Epidermal melanocyte (primary cell): ENCODE measurements around the gene CSNK2B.
"Not testable (repeated sequence)": the region's sequence is repeated elsewhere in the genome, so short reads cannot be mapped to it uniquely, and the experiment has no call there.

ENCODE experiments used
- DNase-seq: peaks from one replicate; pipeline ENCODE4 v3.0.0; 2011; ENCODE audit warnings: low spot score; ENCODE audit not compliant: insufficient read length

Gene CSNK2B

GRCh38 chr6:31687860-31688693 is 22.2 kb downstream of the CSNK2B start:
- DNase-seq = no peak

DNA sequence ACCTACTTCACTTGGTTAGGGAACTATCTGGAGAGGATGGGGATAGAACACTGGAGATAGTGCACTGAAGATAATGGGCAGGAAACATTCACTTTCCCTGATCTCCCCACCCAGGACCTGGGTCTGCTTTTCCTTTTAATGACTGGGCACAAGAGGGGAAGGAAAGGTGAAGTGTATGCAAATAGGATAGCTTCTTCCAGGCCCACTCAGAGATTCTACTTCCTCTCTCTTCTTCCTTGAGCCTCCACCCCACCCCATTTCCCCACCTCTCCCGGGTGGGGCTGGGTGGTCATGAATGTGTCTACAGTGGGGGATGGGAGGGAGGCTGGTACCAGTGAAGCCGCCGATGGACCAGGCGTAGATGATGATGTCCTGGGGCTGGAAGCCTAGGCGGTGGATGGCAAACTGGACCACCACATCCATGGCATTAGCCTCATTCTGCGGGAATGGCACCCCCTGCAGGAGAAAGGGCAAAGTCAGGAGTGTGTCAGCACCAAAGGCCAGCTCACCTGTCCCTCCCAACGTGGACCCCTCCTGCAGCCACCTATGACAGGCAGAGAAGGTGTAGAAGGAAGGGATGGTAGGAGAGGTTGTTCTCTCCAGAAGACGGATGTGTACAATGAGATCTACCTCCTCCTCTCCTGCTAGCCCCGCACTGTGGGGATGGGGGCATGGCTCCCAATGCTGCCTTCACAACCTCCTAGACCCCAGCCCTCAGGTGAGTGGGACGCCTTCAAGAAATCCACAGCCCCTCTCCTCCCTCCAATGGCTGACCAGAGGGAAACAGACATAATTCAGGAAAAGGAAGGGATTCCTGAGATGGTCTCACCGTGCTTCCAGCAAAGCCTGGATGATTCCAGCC is 23.6 kb downstream of the CSNK2B start:
- no peak for DNase-seq

DNA sequence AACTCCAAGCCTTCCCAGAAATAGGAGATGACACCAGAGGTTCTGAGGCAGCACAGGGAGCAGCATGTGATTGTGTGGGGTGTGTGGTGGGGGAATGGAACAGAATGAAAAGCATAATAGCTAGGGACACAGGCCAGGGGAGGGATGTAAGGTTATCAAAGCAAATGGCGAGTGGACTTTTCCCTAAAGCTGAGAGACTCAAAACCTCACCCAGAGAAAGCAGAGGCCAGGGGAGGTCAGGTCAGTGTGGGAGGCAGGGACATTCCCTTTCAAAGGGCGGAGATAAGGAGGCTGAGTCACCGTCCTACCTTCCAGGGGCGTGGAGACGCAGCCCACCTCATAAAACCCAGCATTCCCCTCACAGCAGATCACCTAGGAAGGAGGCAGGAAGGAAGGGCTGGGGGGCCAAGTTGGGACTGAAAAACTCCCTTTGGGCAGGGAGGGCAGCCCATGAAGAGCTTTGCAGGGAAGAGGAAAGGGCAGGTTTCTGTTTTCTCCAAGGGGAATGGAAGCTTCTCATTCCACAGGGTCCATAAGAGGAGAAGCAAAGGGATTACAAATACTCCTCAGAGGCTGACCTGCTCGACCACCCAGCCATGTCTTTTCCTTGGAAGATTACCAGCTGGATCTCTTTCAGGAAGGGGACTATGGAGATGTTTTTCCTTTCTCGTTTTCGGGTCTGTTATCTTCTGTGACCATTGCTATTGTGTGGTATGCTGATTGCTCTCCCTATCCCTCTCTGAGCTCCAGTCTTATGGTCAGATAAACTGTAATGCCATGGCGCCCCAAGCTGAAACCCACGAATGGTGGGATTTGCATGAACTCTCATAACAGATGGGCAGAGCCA is 24.6 kb downstream of the CSNK2B start:
- DNase-seq = no peak

DNA sequence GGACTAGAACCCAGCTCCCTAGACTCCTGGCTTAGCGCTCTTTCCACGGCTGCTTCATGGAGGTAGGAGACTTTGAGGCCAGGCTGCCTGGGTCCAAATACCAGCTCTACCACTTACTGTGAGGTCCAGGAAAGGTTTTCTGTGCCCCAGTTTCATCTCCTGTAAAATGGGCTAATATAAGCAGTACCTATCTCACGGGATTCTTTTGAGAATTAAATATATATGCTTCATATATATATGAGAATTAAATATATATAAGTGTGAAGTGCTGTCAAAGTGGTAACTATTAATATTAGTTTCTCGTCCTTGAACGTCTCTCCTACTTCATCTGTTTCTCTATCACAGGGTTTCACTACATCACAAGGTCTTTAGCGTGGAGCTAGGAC is 25.2 kb downstream of the CSNK2B start:
- DNase-seq = no peak

DNA sequence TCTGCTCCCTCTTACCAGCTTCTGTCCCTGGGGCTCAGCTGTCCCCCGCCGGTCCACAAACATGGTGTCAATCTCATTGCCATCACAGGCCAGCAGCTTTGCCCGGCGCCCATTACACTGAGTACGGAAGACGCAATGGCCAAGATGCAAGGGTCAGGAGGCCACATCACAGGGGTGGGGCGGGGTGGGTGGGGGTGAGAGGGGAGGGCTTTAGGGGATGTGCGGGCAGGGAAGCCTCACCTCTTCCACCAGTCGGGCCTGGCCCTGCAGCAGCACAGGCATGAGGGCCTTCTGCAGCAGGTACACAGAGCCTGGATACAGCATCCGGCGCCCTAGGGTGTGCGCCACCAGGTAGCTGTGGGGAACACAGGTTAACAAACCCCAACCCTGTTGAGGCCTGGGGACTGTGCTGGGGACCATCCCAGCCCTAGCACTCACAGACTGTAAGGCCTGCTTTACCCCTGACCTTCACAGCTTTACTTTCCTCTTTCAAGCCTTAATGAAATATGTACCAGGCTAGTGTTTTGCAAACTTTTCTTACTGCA is 25.8 kb downstream of the CSNK2B start:
- DNase-seq = no peak

DNA sequence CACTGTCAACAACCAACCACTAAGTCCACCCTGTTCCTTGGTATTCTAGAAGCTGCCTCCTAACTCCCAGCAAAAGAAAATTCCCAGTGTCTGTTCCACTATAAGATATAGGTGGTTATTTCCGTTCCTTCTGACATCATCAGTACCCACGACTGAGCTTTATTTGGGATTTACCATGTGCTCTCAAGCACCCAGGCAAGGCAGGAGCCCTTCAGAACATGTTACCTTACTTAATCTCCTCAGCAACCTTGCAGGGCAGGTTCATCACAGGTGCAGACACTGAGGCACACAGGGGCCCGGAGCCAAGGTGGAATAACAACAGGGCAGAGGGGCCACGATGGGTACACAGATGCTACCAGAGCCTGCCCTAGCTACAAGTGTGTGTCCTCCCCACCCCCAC is 26.5 kb downstream of the CSNK2B start:
- DNase-seq = no peak

- DNase-seq = no peak
These were observed 27.0 kb downstream of the CSNK2B start for GRCh38 chr6:31692886-31693285.

- DNase-seq = no peak
These were observed 27.7 kb downstream of the CSNK2B start for GRCh38 chr6:31693535-31693934.

- no peak for DNase-seq
These were observed 31.7 kb downstream of the CSNK2B start for GRCh38 chr6:31697555-31697954.

GRCh38 chr6:31700740-31701401 is 35.0 kb downstream of the CSNK2B start:
- no peak for DNase-seq

DNA sequence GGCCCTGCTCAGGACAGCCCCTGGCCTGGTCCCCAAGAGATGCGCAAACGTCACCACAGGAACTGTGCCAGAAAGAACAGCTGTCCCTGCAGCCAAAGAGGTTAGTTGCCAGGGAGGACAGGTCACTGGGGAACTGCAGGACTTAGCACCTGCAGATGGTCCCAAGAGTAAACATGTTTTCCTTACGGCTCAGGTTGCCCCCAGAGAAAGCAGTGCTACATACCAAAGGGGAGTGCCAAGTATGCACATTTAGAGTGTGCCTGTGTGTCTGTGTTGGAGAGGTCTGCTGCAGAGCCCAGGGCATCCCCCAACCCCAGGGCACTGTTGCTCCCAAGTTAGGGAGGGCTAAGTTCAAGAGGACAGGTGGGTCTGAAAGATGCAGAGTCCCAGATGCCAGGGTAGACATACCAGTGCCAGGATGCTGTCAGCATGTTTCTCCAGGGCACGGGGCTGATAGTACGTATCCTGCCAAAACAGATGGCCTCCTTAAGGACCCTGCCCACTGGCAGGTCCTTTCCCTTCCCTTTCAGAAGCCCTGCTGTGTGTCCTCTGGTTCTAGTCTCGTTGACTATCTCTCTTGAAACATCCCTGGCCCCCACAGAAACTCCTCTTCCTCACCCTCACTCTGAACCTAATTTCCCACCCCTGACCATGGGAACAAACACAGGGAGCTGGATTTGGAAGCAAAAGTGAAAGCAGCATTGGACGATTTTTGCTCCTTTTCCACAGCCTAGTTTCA is 36.0 kb downstream of the CSNK2B start:
- no peak for DNase-seq

- no peak for DNase-seq
These were observed 36.5 kb downstream of the CSNK2B start for GRCh38 chr6:31702405-31702818.

DNA sequence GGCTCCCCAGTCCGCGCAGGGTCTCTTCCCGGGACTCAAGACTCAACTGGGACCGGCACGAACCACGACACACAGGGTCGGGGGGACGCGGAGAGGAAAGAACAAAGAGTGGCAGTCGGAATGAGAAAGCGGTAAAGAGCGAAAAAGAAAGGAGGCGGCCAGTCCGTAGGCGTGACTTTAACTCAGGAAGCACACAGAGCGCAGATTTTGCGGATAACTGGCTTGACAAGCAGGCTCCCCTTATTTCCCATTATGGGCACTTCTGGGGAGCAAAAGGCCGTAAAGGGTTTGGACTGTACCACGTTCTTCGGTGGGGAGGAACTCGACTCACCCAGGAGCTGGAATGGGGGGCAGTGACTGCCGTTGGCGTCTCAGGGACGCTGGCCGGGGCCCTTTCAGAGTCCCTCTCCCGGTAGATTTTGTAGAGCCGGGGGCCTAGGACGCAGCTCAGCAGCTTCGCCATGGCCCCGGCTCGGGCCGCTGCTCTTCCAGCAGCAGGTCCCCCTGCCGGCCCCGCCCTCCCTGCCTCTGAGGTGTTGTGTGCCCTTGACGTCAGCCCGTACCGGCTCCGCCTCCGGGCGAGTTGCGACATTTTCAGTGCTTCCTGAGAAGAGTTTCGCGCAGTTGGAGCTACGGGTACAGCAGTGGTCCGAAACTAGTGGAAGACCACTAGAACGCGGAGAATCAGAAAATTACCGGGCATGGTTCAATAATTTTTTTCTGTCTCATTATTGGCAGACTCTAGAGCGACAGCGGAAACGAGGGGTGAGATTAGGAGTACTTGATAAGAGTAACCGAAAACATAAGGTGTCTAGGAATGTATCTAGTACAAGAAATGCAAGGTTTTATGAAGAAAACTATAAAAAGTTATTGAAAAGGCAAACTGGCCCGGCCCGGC is 37.2 kb downstream of the CSNK2B start, which contains the start of gene ABHD16A:
ABHD16A (minus strand) TSS at position 506 of the 898 bp plus-strand sequence; CDS start at position 463, 43 bp downstream.
- peak; percentile 99 for DNase-seq

- no peak for DNase-seq
These were observed 40.1 kb downstream of the CSNK2B start for GRCh38 chr6:31705931-31706330.

GRCh38 chr6:31706599-31706998 is 40.7 kb downstream of the CSNK2B start, which contains the start of gene LY6G6F:
LY6G6F (plus strand) TSS chr6:31706866; CDS start chr6:31706907, 41 bp downstream.
- DNase-seq = no peak

DNA sequence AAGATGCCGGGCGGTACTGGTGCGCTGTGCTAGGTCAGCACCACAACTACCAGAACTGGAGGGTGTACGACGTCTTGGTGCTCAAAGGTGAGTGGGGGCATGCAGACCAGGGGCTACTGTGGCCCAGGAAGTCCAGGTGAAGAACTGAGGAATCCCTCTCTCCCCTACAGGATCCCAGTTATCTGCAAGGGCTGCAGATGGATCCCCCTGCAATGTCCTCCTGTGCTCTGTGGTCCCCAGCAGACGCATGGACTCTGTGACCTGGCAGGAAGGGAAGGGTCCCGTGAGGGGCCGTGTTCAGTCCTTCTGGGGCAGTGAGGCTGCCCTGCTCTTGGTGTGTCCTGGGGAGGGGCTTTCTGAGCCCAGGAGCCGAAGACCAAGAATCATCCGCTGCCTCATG is 41.8 kb downstream of the CSNK2B start:
- no peak for DNase-seq

DNA sequence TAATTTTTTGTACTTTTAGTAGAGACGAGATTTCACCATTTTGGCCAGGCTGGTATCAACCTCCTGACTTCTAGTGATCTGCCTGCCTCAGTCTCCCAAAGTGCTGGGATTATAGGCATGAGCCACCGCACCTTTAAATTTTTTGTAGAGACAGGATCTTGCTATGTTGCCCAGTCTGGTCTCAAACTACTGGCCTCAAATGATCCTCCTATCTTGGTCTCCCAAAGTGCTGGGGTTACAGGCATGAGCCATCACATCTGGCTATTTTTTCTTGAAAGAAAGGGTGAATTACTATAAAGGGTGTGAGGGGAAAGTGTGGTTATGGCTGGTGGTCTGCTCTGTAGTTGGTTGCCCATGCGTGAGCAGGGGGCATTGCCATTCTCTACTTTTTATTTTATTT is 42.3 kb downstream of the CSNK2B start:
- no peak for DNase-seq

- DNase-seq = not testable (repeated sequence)
These were observed 43.3 kb downstream of the CSNK2B start for GRCh38 chr6:31709157-31709556.
